Stimulated activated CD8-positive, alpha-beta memory T cell treated with anti-CD3 and anti-CD28 coated beads, Interleukin-12 subunit alpha, Interleukin-12 subunit beta, amount 100 ng/mL, for 1 hour (primary cell): ENCODE results near the gene GUCY1B1.

ENCODE experiments used
- DNase-seq: peaks from one replicate; pipeline ENCODE4 v3.0.0-alpha.2; 2020; ENCODE audit warnings: low read depth

The GUCY1B1 gene

DNA sequence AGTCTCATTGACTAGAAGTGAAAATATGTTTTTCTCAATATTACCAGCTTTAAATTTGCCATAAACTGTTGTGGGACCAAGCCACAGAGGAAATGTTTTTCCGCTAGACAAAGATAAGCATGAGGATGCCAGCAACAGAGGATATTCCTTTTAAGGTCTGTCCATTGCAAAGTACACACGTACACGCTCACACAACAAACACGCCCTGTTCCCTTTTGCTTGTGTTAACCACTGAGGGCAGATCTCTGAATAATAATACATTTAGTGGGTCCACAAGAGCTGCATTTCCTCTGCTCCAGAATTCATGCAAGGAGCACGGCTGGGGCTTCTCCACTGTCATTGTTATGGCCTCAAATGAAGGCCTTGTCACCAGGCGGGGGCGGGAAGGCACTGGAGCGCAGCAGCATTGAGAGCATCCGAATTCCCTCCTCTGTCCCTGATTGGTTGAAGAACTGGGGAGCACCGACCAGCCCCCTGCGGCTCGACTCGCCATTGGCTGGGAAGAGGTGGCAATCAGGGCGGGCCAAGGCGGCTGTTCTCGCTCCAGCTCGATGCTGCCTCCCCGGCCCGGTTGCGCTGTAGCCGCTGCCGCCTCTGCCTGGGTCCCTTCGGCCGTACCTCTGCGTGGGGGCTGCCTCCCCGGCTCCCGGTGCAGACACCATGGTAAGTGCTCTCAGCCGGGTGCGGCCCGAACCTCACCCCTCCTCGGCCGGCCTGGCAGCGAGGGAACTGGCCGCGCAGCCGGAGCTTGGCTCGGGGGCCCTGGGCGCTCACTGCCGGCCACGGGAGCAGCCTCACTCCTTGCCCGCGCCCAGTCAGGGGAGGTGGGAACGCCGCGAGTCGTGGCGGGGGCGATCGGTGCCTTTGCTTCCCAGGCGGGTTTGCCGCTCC is at the start of gene GUCY1B1:
Gene GUCY1B1 (plus strand): TSS at position 541 of the 891 bp plus-strand sequence. CDS start 120 bp downstream, at position 661.
- DNase-seq: peak; percentile 40

DNA sequence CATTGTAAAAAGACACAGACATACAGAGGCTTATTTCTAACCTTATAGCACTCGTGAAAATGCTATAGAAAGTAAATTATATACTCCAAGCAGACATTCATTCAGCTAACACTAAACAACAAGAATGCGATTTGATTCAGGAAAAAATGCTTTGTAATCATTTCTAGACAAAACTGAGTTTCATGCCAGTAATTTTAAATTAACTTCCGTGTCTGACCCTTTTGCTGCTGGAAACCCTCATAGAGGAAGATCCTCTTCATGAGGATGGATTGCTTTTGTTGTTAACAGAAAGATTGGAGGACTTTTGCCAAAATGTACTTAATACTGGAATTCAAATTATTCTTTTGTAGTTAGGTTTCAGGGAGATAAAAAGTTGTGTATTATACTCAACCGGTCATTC is 48.9 kb upstream of the GUCY1B1 start:
- DNase-seq: no peak

DNA sequence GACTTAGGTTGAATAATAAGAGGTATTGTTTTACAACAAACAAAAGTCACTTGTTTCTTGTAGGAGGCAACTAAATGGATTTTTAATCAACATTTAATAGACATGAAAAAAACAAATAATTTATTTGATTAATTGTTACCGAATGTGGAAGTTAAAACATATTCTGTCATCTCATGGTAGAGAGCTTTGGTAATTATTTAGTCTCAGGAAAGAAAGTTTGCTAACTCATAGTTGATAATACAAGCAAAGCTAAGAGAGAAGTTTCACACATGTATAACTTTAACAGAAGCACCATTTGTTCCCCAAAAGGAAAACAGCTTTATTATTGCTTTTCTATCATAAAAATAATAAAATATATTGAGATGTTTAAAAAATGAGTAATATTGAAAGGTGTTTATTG is 47.3 kb upstream of the GUCY1B1 start:
- no peak for DNase-seq

DNA sequence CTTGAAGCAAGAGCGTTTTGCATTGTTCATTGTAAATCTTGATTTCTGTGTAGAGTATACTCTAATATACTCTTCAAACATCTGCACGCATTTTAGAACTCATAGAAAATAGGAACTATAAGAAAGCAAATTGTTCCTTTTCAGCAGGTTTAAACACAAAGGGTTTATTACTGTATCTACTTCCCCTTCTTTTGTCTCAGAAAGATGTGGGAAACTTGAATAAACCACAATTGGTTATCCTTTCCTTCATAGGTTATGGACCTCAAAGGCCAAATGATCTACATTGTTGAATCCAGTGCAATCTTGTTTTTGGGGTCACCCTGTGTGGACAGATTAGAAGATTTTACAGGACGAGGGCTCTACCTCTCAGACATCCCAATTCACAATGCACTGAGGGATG is 46.0 kb upstream of the GUCY1B1 start:
- DNase-seq: no peak

DNA sequence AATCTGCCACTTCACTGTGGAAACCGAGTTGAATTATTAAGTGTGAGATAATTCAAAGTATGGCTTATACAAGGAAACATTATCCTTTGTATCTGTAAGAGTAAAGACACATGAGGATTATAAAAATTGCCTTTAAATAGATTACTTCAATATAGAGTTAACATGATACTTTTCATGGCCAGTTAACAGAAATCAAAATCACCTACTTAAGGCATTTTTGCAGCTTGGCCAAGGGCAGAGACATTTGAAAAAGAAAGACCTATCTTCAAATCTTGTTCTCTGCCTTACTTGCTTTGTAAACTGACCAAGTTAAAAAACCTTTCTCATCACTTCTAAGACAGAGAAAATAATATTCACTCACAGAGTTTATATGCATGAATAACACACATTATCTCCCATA is 44.9 kb upstream of the GUCY1B1 start:
- DNase-seq: no peak

DNA sequence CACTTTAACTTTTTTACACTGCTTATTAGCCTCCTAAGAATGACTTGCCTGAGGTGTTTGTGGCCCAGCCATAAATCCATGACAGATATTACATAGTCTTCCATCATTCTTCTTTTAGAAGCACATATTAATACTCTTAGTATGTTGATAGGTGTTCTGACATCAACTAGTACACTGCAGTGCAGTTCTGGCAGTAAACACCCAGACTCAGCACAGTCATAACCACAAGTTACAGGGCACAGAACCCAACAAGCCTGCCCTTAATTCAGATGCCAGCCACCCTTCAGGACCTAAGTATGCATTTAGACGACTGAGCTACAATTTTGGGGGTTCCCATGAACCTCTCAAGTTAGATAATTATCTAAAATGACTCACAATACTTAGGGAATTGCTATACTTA is 36.5 kb upstream of the GUCY1B1 start:
- DNase-seq: no peak

DNA sequence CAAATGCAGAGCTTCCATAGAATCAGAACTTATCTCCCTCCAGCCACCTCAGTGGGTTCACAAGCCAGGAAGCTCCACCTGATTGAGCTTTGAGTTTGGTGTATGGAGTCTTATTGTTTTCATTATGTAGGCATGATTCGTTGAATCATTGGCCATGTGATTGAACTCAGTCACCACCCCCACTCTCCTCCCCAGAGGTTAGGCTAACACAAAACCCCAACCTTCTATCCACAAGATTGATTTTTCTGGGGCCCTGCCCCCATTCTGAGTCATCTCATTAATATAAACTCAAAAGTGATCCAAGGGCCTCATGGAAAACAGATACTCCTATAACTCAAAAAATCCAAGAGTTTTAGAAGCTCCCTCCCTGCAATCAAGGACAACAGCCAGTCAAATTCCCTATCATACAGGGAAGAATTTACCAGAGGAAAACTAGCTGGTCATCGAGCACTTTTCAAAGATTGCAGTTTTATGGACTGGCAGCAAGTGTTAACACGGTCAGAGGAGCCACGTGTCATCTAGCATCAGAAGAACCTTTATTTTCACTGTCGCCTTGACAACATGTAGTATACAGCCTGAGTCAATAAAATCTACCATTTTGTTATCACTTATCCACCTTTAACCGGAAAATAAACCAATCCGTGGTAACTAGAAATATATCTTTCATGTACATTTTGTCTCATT is 35.9 kb upstream of the GUCY1B1 start:
- DNase-seq: no peak

DNA sequence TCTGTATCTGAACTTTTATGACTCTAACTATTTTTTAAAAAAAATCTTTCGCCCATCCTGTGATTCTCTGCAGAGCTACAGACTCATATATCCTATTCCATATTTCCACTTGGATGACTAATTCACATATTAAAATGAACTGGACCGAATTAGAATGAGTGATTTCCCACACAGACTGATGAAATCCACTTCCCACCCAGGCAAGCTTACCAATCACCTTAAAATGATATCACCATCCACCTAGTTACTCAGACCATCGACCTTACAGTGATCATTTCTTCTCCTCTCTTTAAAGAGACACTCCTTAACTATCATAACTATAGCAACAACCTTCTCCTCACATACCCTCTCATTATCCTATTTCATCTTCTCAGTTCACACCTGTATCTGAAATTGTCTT is 34.1 kb upstream of the GUCY1B1 start:
- DNase-seq: no peak

DNA sequence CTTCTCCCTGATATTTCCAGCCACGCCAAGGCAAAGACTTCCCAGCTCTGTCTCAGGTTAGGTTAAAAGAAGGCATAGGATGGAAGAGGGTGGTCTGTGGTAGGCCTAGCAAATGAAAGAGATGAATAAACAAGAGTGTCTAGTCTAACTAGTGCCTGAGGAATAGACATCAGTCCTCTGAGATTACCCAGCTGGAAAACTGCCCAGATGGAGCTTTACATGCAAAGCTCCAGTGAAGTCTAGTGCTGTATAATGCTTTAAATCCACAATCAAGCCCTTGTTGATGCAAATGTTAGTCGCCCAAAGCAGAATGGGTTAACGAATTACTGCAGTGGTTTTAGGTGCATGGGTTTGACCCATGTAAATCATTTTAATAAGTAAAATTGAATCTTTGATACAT is 24.8 kb upstream of the GUCY1B1 start:
- DNase-seq: no peak

DNA sequence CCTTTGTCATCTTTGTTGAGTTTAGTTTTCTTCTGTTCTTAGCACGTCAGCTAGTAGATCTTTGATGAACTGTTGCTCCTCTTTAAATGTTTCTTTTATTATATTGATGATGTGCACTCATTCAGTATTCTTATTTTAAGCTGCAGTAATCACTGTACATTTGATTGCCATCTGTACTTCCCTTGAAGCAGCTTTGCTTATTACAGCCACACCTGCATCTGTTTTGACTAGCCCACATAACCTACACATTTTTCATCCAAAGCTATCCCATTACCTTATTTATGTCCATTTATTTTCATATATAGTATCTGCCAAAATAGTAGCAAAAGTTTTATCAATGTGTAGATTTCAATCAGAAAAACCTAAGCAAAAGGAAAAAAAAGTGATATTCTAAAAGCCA is 23.9 kb upstream of the GUCY1B1 start:
- DNase-seq: no peak

DNA sequence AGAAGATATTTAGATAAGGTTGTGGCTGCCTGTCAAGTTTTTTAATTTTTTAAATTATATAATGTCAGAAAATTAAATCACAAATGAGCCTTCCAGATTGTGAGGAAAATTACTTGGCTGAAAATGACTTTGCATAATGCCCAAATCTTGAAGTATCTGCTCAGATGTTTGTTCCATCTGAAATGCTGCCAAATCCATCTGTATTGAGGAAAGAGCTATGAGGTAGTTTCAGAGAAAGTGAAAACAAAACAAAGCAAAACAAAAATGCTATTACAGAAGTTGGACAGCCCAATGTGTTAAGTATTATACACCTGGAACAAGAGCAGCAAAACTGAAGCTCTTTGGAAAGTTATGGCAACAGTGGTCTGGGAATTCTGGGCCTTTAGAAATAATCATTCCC is 23.3 kb upstream of the GUCY1B1 start:
- no peak for DNase-seq

DNA sequence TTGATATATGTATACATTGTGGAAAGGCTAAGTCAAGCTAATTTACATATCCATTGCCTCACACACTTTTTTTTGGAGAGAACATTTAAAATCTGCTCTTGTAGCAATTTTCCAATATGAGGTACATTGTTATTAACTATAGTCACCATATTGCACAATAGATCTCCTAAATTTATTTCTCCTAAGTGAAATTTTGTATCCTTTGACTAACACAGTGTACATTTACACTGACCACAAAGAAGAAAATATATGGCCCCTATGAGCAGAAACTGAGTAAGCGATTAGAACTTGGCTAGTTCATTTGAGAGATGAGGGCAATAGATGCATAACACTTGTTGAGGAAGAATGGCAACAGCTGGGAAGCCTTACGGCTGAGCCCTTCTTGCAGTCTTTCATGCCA is 20.3 kb upstream of the GUCY1B1 start:
- no peak for DNase-seq

DNA sequence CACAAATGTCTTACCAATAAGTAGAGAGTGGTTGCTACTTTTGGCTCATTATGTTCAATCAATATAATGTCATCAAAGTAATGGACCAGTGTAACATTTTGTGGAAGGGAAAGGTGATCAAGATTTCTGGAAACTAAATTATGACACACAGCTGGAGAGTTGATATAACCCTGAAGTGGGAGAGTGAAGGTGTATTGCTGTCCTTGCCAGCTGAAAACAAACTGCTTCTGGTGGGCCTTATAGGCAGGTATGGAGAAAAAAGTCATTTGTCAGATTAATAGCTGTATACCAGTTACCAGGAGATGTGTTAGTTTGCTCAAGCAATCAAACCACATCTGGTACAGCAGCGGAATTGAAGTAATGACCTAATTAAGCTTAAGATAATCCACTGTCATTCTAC is 17.3 kb upstream of the GUCY1B1 start:
- no peak for DNase-seq

DNA sequence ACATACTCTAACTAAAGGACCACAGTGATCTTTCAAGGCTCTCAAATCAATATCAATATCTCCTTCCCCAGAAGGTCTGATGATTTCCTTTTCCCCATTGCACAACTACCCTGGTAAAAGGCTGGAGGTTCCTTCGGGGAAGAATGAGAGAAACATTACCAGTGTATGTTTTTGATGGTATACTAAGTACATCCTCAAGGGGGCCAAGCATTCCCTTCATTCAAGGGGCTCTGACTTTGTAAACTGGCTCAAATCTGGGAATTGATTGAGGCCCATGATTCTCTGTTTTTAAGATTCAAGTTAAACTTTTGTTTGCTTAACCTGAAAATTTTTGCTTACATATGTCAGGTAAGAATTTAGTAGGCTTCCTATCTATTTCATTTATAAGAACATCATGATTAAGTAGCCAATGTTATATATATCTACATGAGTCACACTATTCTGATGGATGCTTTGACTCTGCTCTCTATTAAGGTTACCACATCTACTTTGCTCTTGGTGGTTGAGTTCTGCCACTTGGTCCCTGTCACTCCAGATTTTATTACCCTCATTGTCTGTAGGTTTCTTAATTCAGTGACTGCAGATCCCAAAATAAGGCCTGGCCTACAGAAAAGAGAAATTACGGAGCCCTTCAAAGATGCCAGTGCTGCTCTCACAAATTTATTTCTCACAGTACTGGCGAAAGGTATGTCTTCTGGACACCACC is 16.4 kb upstream of the GUCY1B1 start:
- DNase-seq: no peak

DNA sequence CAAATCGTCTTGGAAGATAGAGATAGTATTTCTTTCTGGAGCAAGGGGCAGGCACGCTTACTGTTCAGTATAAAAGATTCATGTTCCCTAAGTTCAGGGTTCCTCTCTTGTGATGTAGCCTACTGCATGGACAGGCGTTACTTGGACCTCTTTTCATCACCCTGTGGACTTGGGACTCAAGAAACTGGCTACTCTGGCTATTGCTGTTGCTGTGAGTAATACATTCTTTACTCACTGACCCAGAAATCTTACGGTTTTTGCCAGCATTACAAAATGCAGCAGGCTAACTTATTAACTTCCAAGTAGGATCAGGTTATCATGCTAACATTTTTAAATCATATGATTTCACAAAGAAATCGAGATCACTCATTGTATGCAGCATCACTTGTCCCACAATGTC is 12.8 kb upstream of the GUCY1B1 start:
- no peak for DNase-seq

DNA sequence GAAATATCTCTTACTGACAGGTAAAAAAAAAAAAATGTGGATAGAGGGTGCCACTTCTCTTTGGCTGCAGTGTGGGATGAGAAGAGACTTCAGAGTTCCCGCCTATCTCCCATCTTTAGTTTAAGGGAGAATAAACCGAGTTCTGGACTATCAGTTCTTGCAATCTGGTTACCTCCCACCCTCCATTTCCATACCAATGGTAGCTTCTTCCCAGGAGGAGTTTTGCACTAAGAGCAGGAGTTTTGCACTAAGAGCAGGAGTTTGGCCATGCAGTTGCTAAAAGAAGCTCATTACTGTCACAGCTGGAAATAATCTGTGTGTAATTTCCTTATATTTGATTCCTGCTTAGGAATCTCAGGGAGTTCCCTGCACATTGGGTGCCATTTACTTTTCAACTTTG is 10.8 kb upstream of the GUCY1B1 start:
- DNase-seq: no peak

DNA sequence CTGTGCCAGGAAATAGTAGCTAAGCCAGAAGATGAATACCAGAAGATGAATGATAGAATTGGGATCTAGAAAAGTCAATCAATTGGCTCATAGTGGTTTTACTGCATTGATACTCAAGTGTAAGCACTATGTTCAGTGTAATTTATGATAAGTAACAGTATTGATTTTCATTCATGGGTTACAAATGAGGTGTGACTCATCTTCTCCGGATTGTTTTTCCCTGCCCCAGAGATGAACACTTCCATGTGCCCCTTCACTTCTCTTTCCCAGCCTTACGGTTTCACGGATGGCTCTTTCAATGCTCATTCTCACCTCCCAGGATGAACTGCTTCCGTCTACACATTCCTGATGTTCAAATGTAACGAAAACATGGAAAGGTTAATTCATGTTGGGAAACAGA is 9.8 kb upstream of the GUCY1B1 start:
- DNase-seq: no peak

DNA sequence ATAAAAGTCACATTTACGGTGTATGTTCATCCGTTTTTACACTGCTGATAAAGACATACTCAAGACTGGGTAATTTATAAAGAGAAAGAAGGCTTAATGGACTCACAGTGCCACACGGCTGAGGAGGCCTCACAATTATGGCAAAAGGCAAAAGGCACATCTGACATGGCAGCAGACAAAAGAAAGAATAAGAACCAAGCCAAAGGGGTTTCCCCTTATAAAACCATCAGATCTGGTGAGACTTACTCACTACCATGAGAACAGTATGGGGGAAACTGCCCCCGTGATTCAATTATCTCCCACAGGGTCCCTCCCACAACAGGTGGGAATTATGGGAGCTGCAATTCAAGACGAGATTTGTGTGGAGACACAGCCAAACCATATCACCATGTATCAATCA is 7.3 kb upstream of the GUCY1B1 start:
- DNase-seq: no peak

DNA sequence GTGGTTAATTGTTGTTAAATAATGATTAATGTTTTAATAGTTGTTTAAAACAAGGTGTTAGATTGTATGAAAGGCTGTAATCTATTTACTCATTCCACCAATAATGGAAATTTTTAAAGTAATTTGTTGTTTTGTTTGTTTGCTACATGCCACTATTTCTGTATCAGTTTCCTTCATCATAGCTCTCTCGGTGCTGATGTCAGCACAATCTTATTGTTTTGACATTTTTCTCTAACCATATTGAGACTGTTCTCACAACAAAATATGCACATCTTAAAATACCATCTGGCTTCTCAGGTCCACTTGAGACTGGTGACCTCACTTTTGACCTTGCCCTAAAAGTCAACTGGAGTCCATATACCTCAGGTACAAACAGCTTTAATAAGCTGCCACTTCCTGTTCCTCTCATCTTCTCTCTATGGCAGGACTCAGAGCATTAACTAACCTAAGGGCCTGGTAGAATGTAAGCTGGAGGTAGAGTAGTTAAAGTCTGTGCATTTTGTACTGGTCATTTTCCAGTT is 1.0 kb upstream of the GUCY1B1 start:
- no peak for DNase-seq

DNA sequence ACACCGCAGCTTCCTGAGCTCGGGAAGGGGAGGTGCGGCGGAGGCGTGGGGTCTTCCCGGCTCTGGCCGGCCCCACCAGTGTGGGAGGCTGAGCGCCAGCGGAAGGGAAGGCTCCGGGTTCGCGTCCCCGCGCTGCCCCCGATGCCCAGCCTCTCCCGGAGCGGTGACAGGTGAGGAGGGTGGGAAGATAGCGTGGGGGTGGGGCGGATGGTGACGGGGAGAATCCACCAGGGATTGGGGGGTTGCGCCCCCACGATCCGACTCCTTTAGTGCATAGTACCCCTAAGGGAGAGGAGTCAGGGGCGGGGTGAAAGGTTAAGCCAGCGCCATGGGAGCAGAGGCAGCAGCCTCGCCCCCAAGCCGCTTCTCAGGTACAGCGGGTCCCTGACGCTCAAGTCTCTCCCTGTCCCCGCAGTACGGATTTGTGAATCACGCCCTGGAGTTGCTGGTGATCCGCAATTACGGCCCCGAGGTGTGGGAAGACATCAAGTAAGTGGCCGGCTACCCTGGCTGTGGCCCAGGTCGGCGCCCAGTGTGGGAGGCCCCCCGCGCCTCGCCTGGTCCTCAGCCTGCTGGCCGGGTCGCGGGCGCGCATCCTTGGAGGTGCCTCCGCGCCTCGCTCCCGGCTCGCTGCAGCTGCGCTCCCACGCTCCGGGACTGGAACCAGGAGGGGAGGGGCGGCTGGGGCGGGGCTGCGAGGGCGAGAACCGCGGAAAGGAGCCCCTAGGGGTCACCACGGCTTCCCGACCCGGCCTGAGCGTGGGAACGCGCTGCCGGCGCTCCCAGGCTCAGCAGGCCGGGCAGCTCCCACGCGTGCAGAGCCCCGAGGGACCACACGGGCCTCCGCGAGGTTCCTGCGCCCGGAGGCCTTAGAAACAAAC is 791 bp downstream of the GUCY1B1 start:
- DNase-seq: no peak

DNA sequence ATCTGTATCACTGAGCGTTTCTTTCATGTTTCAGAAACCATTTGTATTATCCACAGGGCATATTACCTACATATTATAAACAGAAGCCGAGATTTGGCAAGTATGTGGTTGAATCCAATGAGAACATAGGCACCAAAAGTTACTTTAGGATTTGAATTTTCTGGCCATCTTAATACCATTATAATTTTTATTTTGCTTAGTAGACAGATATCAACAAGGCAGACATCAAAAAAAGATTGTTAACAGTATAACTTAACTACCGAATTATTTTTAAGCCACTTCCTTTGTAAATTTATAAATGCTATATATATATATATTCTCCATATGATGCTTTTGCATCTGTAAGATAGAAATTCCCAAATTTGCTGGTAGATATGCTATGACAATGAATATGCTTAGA is 2.2 kb downstream of the GUCY1B1 start:
- no peak for DNase-seq

DNA sequence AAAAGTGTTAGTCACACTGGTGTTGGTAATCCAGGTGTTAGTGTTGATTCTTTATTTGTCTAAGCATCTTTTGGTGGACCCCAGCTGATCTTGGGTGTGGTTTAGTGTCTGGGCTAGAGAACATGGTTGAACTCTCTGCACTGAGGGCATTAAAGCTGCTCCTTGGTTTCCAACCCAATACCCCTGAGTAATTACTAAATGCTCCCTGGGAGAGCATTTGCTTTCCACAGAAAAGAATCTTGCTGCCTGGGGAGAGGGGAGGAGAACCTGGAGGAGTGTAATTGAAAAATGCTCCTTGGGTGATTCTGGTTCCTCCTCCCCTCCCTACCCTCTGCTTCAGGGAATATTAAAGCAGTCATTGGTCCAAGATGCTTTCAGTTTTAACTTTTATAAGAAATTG is 3.1 kb downstream of the GUCY1B1 start:
- DNase-seq: no peak
